IMR-90 (cell line): ENCODE measurements around the gene BRIP1. TPM values are rescaled to one million over a fixed set of nuclear protein-coding genes. Genes with fewer than 3 reads are reported as not detected.
A peak's percentile ranks its signal among the peaks of the same experiment; 100 is the strongest.

Experiments
- ATAC-seq: fragments of 200-7000 bp; cut with Tn5 transposase; 2 replicates; pipeline ENCODE4 v1.9.1; 2020; ENCODE audit warnings: low read depth, mild to moderate bottlenecking, moderate library complexity
- BruUV-seq: library from RNA; stranded (reverse); fragments of 400-500 nt; replicated peaks from 2 replicates; lab custom pipeline; 2021; lab: Mats Ljungman, UMichigan
- CTCF ChIA-PET: fragments of 300-600 bp; formaldehyde crosslinking; extraction: SDS; loops from one replicate; lab custom pipeline; 2021; ENCODE audit warnings: antibody characterized with exemption; lab: Yijun Ruan, JAX
- POLR2A ChIA-PET: fragments of 300-600 bp; sonication (Branson Sonifier 250); formaldehyde crosslinking; loops from one replicate; lab custom pipeline; 2022; ENCODE audit warnings: antibody characterized with exemption; ENCODE audit not compliant: unreplicated experiment; lab: Charles Lee
- DNase-seq: peaks from one replicate; pipeline ENCODE4 v3.0.0; 2013
- H2AFZ ChIP-seq: replicated peaks from 2 replicates; pipeline ENCODE3; 2013; ENCODE audit warnings: low read length, mild to moderate bottlenecking; ENCODE audit not compliant: poor library complexity
- H2AK5ac ChIP-seq: 2 replicates; pipeline ENCODE4 v1.6.1; 2013; ENCODE audit warnings: low read depth, low read length, inconsistent platforms
- H2AK9ac ChIP-seq: replicated peaks from 2 replicates; pipeline ENCODE3; 2013; ENCODE audit warnings: mild to moderate bottlenecking, low read depth, low read length, moderate library complexity; ENCODE audit not compliant: poor library complexity
- H2BK120ac ChIP-seq: 2 replicates; pipeline ENCODE4 v1.6.1; 2013; ENCODE audit warnings: low read depth, low read length, inconsistent platforms
- H2BK15ac ChIP-seq: 3 replicates; pipeline ENCODE4 v1.6.1; 2013; ENCODE audit warnings: low read depth, low read length, inconsistent platforms
- H2BK20ac ChIP-seq: 2 replicates; pipeline ENCODE4 v1.6.1; 2013; ENCODE audit warnings: low read depth, mild to moderate bottlenecking, inconsistent platforms, low read length, moderate library complexity
- H2BK5ac ChIP-seq: 2 replicates; pipeline ENCODE4 v1.6.1; 2013; ENCODE audit warnings: mild to moderate bottlenecking, low read depth, low read length, inconsistent platforms; ENCODE audit not compliant: poor library complexity, severe bottlenecking
- H3K14ac ChIP-seq: replicated peaks from 2 replicates; pipeline ENCODE4 v1.6.1; 2013; ENCODE audit warnings: low read depth, low read length, inconsistent platforms
- H3K18ac ChIP-seq: 2 replicates; pipeline ENCODE4 v1.6.1; 2013; ENCODE audit warnings: low read depth, low read length, control low read depth
- H3K23ac ChIP-seq: 2 replicates; pipeline ENCODE4 v1.6.1; 2013; ENCODE audit warnings: low read depth, low read length, inconsistent platforms
- H3K27ac ChIP-seq: 2 replicates; pipeline ENCODE4 v1.5.1; 2013; ENCODE audit warnings: mild to moderate bottlenecking, control low read depth, low read length; ENCODE audit not compliant: insufficient read depth
- H3K27me3 ChIP-seq: 2 replicates; pipeline ENCODE4 v1.6.1; 2013; ENCODE audit warnings: low read length; ENCODE audit not compliant: control insufficient read depth, insufficient read depth
- H3K36me3 ChIP-seq: 2 replicates; pipeline ENCODE4 v1.6.1; 2013; ENCODE audit warnings: low read length, mixed read lengths; ENCODE audit not compliant: control insufficient read depth, insufficient read depth
- H3K4ac ChIP-seq: 2 replicates; pipeline ENCODE4 v1.6.1; 2013; ENCODE audit warnings: low read depth, low read length, inconsistent platforms
- H3K4me1 ChIP-seq: 2 replicates; pipeline ENCODE4 v1.6.1; 2013; ENCODE audit warnings: low read length, mixed read lengths; ENCODE audit not compliant: control insufficient read depth, insufficient read depth
- H3K4me2 ChIP-seq: 2 replicates; pipeline ENCODE4 v1.6.1; 2013; ENCODE audit warnings: low read depth, mild to moderate bottlenecking, control low read depth, low read length, moderate library complexity
- H3K4me3 ChIP-seq: 2 replicates; pipeline ENCODE4 v1.5.1; 2013; ENCODE audit warnings: low read depth, mild to moderate bottlenecking, control low read depth, low read length, moderate library complexity; ENCODE audit not compliant: insufficient read depth
- H3K56ac ChIP-seq: 2 replicates; pipeline ENCODE4 v1.6.1; 2013; ENCODE audit warnings: low read length, inconsistent platforms; ENCODE audit not compliant: insufficient read depth; ENCODE audit errors: extremely low read depth
- H3K79me1 ChIP-seq, 2 experiments: 2 replicates each; pipeline ENCODE4 v1.6.1; 2013; ENCODE audit warnings: low read length in 2 of 2, inconsistent platforms in 1 of 2, low read depth in 1 of 2
- H3K9ac ChIP-seq: 2 replicates; pipeline ENCODE4 v1.6.1; 2013; ENCODE audit warnings: low read depth, low read length, control low read depth
- H3K9me1 ChIP-seq: 2 replicates; pipeline ENCODE4 v1.6.1; 2013; ENCODE audit warnings: low read length, inconsistent platforms; ENCODE audit not compliant: insufficient read depth
- H3K9me3 ChIP-seq: 2 replicates; pipeline ENCODE4 v1.6.1; 2013; ENCODE audit warnings: low read length; ENCODE audit not compliant: control insufficient read depth, insufficient read depth
- H4K20me1 ChIP-seq: 2 replicates; pipeline ENCODE4 v1.6.1; 2013; ENCODE audit warnings: low read length, inconsistent platforms; ENCODE audit not compliant: insufficient read depth
- H4K5ac ChIP-seq: 2 replicates; pipeline ENCODE4 v1.6.1; 2013; ENCODE audit warnings: mild to moderate bottlenecking, low read depth, low read length, control low read depth
- H4K8ac ChIP-seq, 2 experiments: 2 replicates each; pipeline ENCODE4 v1.6.1; 2013; ENCODE audit warnings: low read depth in 2 of 2, low read length in 2 of 2, control low read depth in 1 of 2, inconsistent platforms in 1 of 2
- H4K91ac ChIP-seq: 2 replicates; pipeline ENCODE4 v1.6.1; 2013; ENCODE audit warnings: low read depth, low read length, inconsistent platforms; ENCODE audit not compliant: insufficient read depth
- BHLHE40 ChIP-seq: fragments of 150-350 bp; IDR thresholded peaks from 2 replicates; pipeline ENCODE4 v1.6.1; 2016; ENCODE audit warnings: mild to moderate bottlenecking, low read depth, low read length
- CEBPB ChIP-seq: IDR thresholded peaks from 2 replicates; pipeline ENCODE4 v1.6.1; 2012; ENCODE audit warnings: low read depth, low read length, improper control_type of control experiment
- CHD1 ChIP-seq: IDR thresholded peaks from 2 replicates; pipeline ENCODE4 v1.6.1; 2012; ENCODE audit warnings: low read depth, low read length, improper control_type of control experiment
- CTCF ChIP-seq: conservative IDR thresholded peaks from 2 replicates; pipeline ENCODE4 v1.5.1; 2012; ENCODE audit warnings: mild to moderate bottlenecking, low read depth, low read length, improper control_type of control experiment
- ELK1 ChIP-seq: fragments of 150-350 bp; IDR thresholded peaks from 2 replicates; pipeline ENCODE4 v1.6.1; 2016; ENCODE audit warnings: low read depth, mild to moderate bottlenecking, low read length, moderate library complexity, borderline replicate concordance
- FOS ChIP-seq: fragments of 150-350 bp; IDR thresholded peaks from 2 replicates; pipeline ENCODE4 v1.6.1; 2016; ENCODE audit warnings: low read depth, low read length
- MAFK ChIP-seq: IDR thresholded peaks from 2 replicates; pipeline ENCODE4 v1.6.1; 2012; ENCODE audit warnings: low read depth, low read length, improper control_type of control experiment
- MAZ ChIP-seq: IDR thresholded peaks from 2 replicates; pipeline ENCODE4 v1.6.1; 2012; ENCODE audit warnings: low read depth, mild to moderate bottlenecking, low read length, improper control_type of control experiment, moderate library complexity, borderline replicate concordance
- MXI1 ChIP-seq: IDR thresholded peaks from 2 replicates; pipeline ENCODE4 v1.6.1; 2012; ENCODE audit warnings: low read depth, mild to moderate bottlenecking, low read length, moderate library complexity, borderline replicate concordance
- NFE2L2 ChIP-seq: fragments of 150-350 bp; IDR thresholded peaks from 2 replicates; pipeline ENCODE4 v1.6.1; 2016; ENCODE audit warnings: low read depth, mild to moderate bottlenecking, low read length
- POLR2A ChIP-seq: IDR thresholded peaks from 2 replicates; pipeline ENCODE4 v1.6.1; 2012; ENCODE audit warnings: mild to moderate bottlenecking, low read depth, low read length
- RAD21 ChIP-seq: IDR thresholded peaks from 2 replicates; pipeline ENCODE4 v1.6.1; 2012; ENCODE audit warnings: low read length, improper control_type of control experiment
- RCOR1 ChIP-seq: IDR thresholded peaks from 2 replicates; pipeline ENCODE4 v1.6.1; 2012; ENCODE audit warnings: mild to moderate bottlenecking, low read length, improper control_type of control experiment; ENCODE audit not compliant: insufficient replicate concordance
- RFX5 ChIP-seq: IDR thresholded peaks from 2 replicates; pipeline ENCODE4 v1.8.0; 2012; ENCODE audit warnings: low read depth, mild to moderate bottlenecking, low read length, moderate library complexity
- SMC3 ChIP-seq: fragments of 150-350 bp; IDR thresholded peaks from 2 replicates; pipeline ENCODE4 v1.6.1; 2016; ENCODE audit warnings: low read depth, mild to moderate bottlenecking, antibody characterized with exemption, low read length, moderate library complexity
- USF2 ChIP-seq: fragments of 150-350 bp; IDR thresholded peaks from 2 replicates; pipeline ENCODE4 v1.6.1; 2017; ENCODE audit warnings: mild to moderate bottlenecking, antibody characterized with exemption, low read length, low read depth
- WGBS, 2 experiments: methylation state at CpG; one replicate each; pipeline versions ENCODE4 v1.1.5 to v1.1.7; 2013; ENCODE audit warnings: missing lambda C conversion rate in 2 of 2; ENCODE audit not compliant: insufficient read length in 1 of 2; ENCODE audit errors: extremely low coverage in 2 of 2; 5-methylcytosine and 5-hydroxymethylcytosine counted together
- dilution Hi-C: fragments of 300-500 bp; cut with HindIII; formaldehyde crosslinking; loops from one replicate; pipeline ENCODE4 v1.14.3; 2018; ENCODE audit warnings: low sequenced_read_pairs; ENCODE audit not compliant: unreplicated experiment
- in situ Hi-C: fragments of 300-500 bp; cut with MboI; formaldehyde crosslinking; loops from 3 replicates; pipeline ENCODE4 v1.14.3; 2019; ENCODE audit warnings: low sequenced_read_pairs, inconsistent platforms, mixed read lengths
- intact Hi-C: fragments of 100-400 bp; cut with micrococcal nuclease; formaldehyde crosslinking; loops from 2 replicates; pipeline ENCODE4 v1.10.0; 2022
- polyA plus RNA-seq, 3 experiments: library from polyadenylated mRNA; depleted of rRNA; stranded (reverse); fragments of >200 nt; gene quantifications; 2 replicates each; pipeline ENCODE4 v1.2.3, GENCODE V29; 2012; ENCODE audit warnings: low replicate concordance in 1 of 3
- total RNA-seq: library from RNA; depleted of rRNA; stranded (reverse); fragments of >200 nt; gene quantifications from 2 replicates; pipeline ENCODE4 v1.2.3, GENCODE V29; 2012

Gene BRIP1
- total and polyA plus RNA-seq, 2 of the 4 experiments (the other 2 are of a cell fraction) = 6.1 to 19.7 TPM

- Histone ChIP-seq H3K23ac (no peak overlapping the region), H3K9me1 (no peaks in the 10 kb centered on the region), H2AFZ (no peak overlapping the region), H4K8ac (no peak overlapping the region), H3K27me3 (no peaks in the 10 kb centered on the region), H3K4me1 (no peaks in the 10 kb centered on the region), H3K9ac (no peak overlapping the region), H3K14ac (no peak overlapping the region), H3K27ac (no peak overlapping the region), H2AK5ac (no peak overlapping the region), H3K4me2 (no peak overlapping the region), H4K91ac (no peak overlapping the region), H2BK20ac (no peak overlapping the region), H3K4ac (no peak overlapping the region), H2BK5ac (no peak overlapping the region), H3K18ac (no peak overlapping the region), H3K79me1 (no peaks in the 10 kb centered on the region; a peak in 1 of 4 replicates), H3K56ac (no peak overlapping the region), H2BK15ac (no peak overlapping the region), H3K4me3 (no peak overlapping the region), H2AK9ac (no peak overlapping the region), H4K20me1 (no peaks in the 10 kb centered on the region), H2BK120ac (no peak overlapping the region), H4K5ac (no peak overlapping the region), H3K9me3 (no peaks in the 10 kb centered on the region), H3K36me3 (peaks cover 11% of the 10 kb centered on the region)
- ChIA-PET POLR2A (no interaction called here), CTCF (no interaction called here)
- intact Hi-C loops = no loop called here
- in situ Hi-C loops = no loop called here
- no TSS peak for BruUV-seq
- DNase-seq (peak; percentile 13), ATAC-seq (no peak)
- no CpG with 5 or more reads among the region's 3 CpGs for WGBS, 2 experiments
- dilution Hi-C loops = no loop called here
- TF ChIP-seq POLR2A = no peak
- no peak for TF ChIP-seq RAD21
- no peak for TF ChIP-seq ELK1
- TF ChIP-seq NFE2L2 = no peak
- TF ChIP-seq CEBPB = no peak
- no peak for TF ChIP-seq RCOR1
- no peak for TF ChIP-seq SMC3
- no peak for TF ChIP-seq BHLHE40
- no peak for TF ChIP-seq MAZ
- TF ChIP-seq MAFK = no peak
- TF ChIP-seq MXI1 = no peak
- no peak for TF ChIP-seq RFX5
- no peak for TF ChIP-seq FOS
- TF ChIP-seq CHD1 = no peak
- no peak for TF ChIP-seq CTCF
- no peak for TF ChIP-seq USF2
These were observed 15.8 kb upstream of the BRIP1 start for GRCh38 chr17:61878984-61879612.
